DMS53 treated with DMSO at 0.1 percent for 48 hours (cell line): ENCODE results near the gene ST3GAL3.
"Not testable (repeated sequence)": the region's sequence is repeated elsewhere in the genome, so short reads cannot be mapped to it uniquely, and the experiment has no call there.

Experiments used
- DNase-seq: peaks from one replicate; lab custom pipeline; 2025; ENCODE audit not compliant: unreplicated experiment; lab: John Stamatoyannopoulos, UW

Gene ST3GAL3

GRCh38 chr1:43753422-43753821 is 46.1 kb downstream of the ST3GAL3 start:
- no peak for DNase-seq

- DNase-seq: no peak
These were observed 47.6 kb downstream of the ST3GAL3 start for GRCh38 chr1:43754892-43755291.

- peak; percentile 10 for DNase-seq
These were observed 50.2 kb downstream of the ST3GAL3 start for GRCh38 chr1:43757343-43758053.

- no peak for DNase-seq
These were observed 53.5 kb downstream of the ST3GAL3 start for GRCh38 chr1:43760745-43761317.

- DNase-seq: peak; percentile 86
These were observed 56.2 kb downstream of the ST3GAL3 start for GRCh38 chr1:43763497-43763973.

- DNase-seq: no peak
These were observed 57.2 kb downstream of the ST3GAL3 start for GRCh38 chr1:43764581-43764980.

GRCh38 chr1:43766086-43766784 is 58.9 kb downstream of the ST3GAL3 start:
- no peak for DNase-seq

- no peak for DNase-seq
These were observed 59.6 kb downstream of the ST3GAL3 start for GRCh38 chr1:43766818-43767525.

- no peak for DNase-seq
These were observed 60.8 kb downstream of the ST3GAL3 start for GRCh38 chr1:43768168-43768567.

- DNase-seq: no peak
These were observed 62.1 kb downstream of the ST3GAL3 start for GRCh38 chr1:43769350-43769908.

- DNase-seq: no peak
These were observed 62.8 kb downstream of the ST3GAL3 start for GRCh38 chr1:43770111-43770510.

GRCh38 chr1:43772978-43773377 is 65.6 kb downstream of the ST3GAL3 start:
- DNase-seq: no peak

- no peak for DNase-seq
These were observed 66.5 kb downstream of the ST3GAL3 start for GRCh38 chr1:43773821-43774220.

GRCh38 chr1:43774359-43774758 is 67.0 kb downstream of the ST3GAL3 start:
- no peak for DNase-seq

GRCh38 chr1:43776043-43776761 is 68.9 kb downstream of the ST3GAL3 start:
- DNase-seq: peak; percentile 6

GRCh38 chr1:43777916-43778315 is 70.6 kb downstream of the ST3GAL3 start:
- not testable (repeated sequence) for DNase-seq

- no peak for DNase-seq
These were observed 71.9 kb downstream of the ST3GAL3 start for GRCh38 chr1:43779266-43779665.

- no peak for DNase-seq
These were observed 72.6 kb downstream of the ST3GAL3 start for GRCh38 chr1:43779805-43780403.

- no peak for DNase-seq
These were observed 74.2 kb downstream of the ST3GAL3 start for GRCh38 chr1:43781574-43781973.

GRCh38 chr1:43783096-43783670 is 75.8 kb downstream of the ST3GAL3 start:
- peak; percentile 50 for DNase-seq
